Activated CD4-positive, alpha-beta T cell treated with anti-CD3 and anti-CD28 coated beads, Interleukin-2, amount 50 U/mL, for 48 hours (primary cell): Measurements from ENCODE around the gene TP53BP2.

Source experiments
- DNase-seq, 2 experiments: peaks; one replicate each; pipeline ENCODE4 v3.0.0-alpha.2; 2020

TP53BP2 gene

GRCh38 chr1:223785808-223786207, 59.9 kb downstream of the TP53BP2 start:
- no peak for DNase-seq

DNA sequence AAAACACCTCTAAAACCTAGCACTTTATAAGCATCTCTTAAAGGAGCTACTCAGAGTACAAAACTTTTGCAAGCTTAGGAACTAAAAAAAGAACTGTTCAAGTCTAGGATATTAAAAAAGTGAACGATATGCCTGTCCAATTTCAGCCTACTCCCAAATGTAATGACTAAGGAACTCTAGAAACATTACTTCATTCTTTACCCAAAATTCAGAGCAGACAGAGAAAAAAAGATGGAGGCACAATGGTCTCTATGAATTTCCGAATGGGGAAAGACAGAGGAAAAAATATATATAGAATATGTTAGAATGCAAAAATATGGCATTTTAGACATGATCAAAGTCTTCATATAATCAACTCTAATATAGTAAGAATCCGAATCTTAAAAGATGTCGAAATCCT, 61.2 kb downstream of the TP53BP2 start:
- DNase-seq: no peak

DNA sequence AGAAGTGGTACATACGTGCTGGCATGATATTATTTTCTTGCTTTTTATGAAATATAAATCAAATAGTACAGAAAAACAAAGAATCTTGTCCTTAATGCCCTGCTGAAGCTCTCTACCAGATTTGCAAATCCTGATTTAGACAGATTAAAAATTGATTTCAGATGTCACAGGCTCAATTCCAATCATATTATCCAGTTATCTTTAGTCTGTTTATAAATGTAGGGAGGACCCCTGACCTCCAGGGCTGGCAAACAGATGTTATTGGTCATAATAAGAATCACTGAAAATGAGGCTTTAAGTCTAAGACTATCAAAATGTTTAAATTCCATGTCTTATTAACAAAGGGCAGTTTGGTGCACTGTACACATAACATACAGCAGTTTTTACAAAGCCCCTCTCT, 62.1 kb downstream of the TP53BP2 start:
- no peak for DNase-seq

GRCh38 chr1:223780949-223781348, 64.8 kb downstream of the TP53BP2 start:
- DNase-seq: no peak

GRCh38 chr1:223780318-223780717, 65.4 kb downstream of the TP53BP2 start:
- no peak for DNase-seq

DNA sequence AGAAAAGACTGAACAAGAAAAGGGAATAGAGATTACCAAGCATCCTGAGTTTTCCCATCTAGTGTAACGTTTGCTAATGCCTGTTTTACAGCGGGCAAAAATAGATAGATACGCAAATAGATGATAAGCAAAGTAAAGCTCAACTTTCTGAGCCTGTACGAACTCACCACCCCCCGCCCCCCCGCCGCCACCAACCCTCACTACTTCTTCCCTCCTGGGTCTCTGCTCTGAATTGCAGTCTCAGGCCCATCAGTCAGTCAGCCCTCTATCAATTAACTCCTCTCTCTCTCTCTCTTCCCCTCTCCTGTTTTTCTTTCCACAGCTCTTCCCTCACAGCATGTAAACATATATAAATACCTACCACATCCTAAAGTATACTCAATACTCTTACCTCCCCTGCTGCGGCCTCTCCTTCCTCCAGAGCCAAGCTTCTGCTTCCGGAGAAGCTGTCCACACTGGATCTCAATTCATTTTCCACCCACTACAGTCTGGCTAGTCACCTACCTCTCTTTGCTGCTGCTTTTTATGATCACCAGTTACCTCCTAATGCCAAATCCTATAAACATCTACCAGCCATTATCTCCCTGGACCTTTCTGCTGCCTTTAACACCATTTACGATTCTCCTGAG, 68.8 kb downstream of the TP53BP2 start:
- no peak for DNase-seq

DNA sequence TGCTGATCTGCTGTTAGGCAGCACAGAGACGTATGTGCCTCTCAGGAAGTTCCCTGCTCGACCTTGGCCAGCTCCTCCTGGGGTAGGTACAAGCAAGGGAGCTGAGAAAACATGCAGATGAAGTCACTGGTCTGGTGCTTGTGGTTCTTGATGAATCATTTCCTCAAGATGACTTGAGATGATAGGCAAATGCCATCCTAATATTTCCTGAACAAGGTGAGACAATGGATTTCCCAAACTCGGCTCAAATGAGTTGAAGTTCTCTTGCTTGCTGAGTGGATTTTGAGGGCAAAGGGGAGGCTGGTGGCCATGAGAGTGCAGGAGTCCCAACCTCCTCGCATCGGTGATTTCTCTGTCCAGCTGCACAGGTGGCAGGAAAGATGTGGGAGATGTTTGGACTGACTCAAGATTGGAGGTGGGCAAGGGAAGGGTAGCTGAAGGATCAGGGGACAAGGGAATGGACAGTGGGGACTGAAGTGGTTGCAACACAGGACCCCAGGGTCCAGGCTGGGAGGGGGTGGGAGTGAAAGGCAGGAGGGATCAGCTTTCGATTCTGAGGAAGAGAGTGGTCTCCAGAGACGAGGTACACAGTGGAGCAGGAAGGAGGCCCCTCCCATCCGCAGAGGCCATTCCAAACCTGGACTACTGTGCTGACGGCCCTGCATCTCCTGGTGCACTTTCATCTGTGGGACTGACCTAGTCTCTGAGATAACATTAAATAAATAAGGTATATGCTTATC, 69.5 kb downstream of the TP53BP2 start:
- DNase-seq: peak; percentile 39 to 58

GRCh38 chr1:223775711-223776074, 70.1 kb downstream of the TP53BP2 start:
- no peak for DNase-seq

DNA sequence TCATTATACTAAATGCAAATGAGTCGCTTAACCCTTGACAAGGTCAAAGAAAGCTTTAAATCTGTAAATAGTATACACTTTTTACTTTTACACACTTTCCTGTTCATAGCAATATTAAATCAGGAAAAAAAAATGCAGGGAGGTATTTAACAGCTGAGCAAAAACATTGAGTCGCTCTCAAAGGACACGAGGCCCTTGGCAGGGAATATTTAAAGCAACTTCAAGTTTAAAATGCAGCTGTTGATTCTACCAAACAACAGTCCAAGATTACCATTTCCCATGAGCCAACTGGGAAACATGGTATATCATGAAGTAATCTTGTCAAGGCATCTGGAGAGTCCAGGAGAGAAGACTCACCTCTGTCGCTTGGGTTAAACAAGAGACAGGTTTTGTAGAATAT, 70.7 kb downstream of the TP53BP2 start:
- no peak for DNase-seq

DNA sequence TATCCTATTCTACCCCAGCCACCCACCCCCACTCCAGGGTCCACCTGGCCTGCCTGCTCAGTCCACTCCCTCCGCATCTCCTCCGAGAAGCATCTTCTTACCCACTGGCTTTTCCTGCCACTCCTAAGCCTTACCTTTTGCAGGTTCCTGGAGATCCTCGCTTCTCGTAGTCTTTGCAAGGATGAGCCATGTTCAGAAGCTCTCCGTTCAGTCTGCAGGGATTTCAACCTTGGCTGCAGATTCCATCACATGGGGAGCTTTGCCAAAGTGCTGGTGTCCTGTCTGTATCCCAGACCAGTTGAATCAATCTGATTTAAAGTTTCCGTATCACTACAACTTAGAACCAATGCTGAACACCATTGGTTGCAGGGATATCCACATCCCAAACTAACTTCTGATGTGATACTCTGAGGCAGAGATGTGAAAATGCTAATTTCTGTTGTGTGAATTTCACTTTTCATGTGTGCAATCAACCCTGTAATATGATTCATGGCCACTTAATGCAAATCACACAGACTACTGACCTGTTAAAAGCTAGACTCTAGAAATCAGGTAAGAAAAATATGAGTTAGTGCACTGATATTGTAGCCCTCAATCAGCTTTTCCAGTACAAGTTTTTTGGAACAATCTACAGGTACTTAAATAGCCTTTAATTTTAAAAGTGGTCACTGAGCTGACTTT, 71.5 kb downstream of the TP53BP2 start:
- no peak for DNase-seq

GRCh38 chr1:223772771-223773160, 73.0 kb downstream of the TP53BP2 start:
- DNase-seq: no peak

GRCh38 chr1:223771814-223772770, 73.7 kb downstream of the TP53BP2 start:
- DNase-seq: peak; percentile 12 to 25

DNA sequence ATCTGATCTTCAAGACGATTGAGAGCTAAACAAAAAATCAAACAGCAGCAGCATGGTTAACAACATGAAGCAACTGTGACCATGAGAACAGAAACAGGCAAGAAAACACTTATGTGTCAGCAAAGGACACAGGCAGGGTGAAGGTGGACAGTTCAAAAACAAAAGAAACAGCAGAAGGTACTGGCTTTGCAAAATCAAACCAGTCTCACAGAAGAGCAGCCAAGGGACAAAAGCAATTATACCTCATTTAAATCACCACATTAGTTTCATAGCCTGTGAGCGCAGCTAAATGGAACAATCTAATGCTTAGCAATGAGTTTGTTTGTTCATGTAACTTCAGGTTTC, 74.3 kb downstream of the TP53BP2 start:
- DNase-seq: no peak

- DNase-seq: no peak
Measured at GRCh38 chr1:223770621-223771315, 75.0 kb downstream of the TP53BP2 start.

DNA sequence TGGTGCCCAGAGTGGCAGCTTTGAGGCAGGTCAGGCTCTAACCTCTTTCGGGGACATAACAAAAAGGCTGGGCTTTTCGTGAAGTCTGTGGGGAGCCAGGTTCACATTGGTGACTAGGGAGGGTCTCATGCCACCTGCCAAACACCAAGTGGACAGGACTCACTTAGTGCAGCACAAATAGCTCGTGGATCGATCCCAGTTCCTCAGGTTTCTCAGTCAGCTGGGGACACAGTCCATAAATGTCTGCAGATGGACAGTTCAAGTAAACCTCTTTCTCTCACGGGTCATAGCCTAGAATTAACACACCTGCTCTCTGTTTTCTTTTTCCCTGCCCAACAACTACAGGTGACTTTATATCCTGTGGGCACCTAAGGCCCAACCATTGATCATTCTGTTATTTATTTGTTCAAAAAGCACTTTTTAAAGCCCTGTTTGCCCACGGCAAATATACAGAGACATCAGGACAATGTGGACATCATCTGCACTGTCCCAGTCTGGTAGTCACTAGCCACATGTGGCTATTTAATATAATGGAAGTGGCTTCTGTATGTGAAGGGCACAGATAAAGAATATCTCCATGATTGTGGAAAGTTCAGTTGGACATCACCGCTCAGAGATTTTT, 79.9 kb downstream of the TP53BP2 start:
- no peak for DNase-seq

- no peak for DNase-seq
Measured at GRCh38 chr1:223765036-223765718, 80.6 kb downstream of the TP53BP2 start.

GRCh38 chr1:223763881-223764280, 81.9 kb downstream of the TP53BP2 start:
- no peak for DNase-seq

DNA sequence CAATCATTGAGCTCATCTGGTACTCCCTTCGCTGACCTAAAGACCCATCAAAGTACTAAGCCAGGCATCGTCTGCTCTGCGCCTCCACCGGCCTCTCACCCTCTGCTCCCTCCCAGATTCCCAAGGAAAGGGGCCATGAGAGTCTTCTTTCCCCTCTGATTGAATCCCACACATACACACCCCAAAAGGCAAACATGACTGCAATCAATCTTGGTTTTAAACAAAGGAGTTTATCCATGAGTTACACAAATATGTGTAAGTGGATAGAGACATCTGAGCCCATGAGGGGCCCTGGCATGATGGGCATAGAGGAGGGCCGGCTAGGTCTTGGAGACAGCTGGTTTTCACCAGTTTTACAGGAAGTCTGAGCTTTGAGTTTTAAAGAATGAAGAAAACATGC, 82.5 kb downstream of the TP53BP2 start:
- no peak for DNase-seq

DNA sequence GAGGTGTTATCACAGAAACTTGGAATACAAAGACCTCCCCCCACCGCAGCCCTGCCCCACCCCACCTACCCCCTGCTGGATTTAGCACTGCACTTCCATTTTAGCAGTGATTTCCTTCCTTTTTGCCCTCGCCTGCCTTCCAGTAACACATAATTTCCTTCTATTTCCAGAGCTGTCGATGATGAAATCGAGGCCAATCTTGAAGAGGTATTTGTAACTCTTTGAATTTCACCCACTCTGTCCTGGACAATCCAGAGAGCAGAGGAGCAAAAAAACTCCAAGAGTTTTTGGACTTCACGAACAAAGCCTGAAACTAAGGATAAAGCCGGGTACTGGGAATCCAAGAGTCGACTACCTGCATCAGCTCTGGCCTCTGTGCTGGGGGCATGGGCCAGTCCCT, 84.3 kb downstream of the TP53BP2 start:
- DNase-seq: no peak

DNA sequence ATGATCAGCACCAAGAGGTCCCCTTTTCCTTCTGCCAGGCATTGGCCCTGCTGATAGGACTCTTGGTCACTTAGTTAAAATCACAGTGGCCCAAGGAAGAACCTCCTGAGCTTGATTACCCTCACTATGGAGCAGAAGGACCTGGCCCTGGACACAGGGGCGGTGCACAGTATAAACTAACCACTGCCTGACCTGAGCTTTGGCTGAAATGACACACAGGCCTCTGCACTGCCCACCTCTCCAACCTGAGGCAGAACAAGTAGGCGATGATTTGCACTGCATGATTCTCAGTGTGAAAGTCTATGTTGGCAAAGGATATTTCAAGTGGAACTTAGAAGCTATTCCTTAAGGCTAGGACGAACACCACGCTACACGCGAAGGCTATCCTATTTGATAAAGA, 84.9 kb downstream of the TP53BP2 start:
- DNase-seq: no peak

- no peak for DNase-seq
Measured at GRCh38 chr1:223759273-223759672, 86.5 kb downstream of the TP53BP2 start.

DNA sequence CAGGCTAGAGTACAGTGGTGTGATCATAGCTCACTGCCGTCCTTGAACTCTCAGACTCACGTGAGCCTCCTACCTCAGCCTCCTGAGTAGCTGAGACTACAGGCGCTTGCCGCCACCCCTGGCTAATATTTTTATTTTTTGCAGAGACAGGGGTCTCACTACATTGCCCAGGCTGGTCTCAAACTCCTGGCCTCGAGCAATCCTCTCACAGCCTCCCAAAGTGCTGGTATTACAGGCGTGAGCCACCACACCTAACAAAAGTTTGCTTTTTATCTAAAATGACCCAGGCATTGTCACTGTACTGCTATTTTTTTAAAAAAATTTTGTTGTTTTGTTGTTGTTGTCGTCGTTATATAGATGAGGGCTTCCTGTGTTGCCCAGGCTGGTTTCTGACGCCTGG, 87.0 kb downstream of the TP53BP2 start:
- DNase-seq: no peak
